HEK293 (cell line): ENCODE measurements around the gene CSTPP1.

Source experiments
- ZNF112 ChIP-seq: fragments of 450-650 bp; formaldehyde crosslinking; IDR thresholded peaks from 2 replicates; pipeline ENCODE4 v1.5.0; 2017; ENCODE audit warnings: missing biosample characterization, missing genetic modification characterization
- ZNF274 ChIP-seq, 2 experiments: fragments of 200-500 bp in 1 of 2; fragments of 450-650 bp in 1 of 2; sonication (Bioruptor generic) in 1 of 2; formaldehyde crosslinking in 1 of 2; IDR thresholded peaks; 2 replicates each; pipeline versions ENCODE4 v1.5.1 to v1.6.1; 2014 to 2016; ENCODE audit warnings: borderline replicate concordance in 1 of 2, inconsistent platforms in 1 of 2, low read length in 1 of 2, missing biosample characterization in 1 of 2, missing genetic modification characterization in 1 of 2
- ZNF600 ChIP-seq: fragments of 450-650 bp; formaldehyde crosslinking; IDR thresholded peaks from 2 replicates; pipeline ENCODE4 v1.5.1; 2016; ENCODE audit warnings: missing biosample characterization, missing genetic modification characterization
- ZSCAN30 ChIP-seq: fragments of 450-650 bp; IDR thresholded peaks from 2 replicates; pipeline ENCODE4 v1.5.1; 2018; ENCODE audit warnings: missing biosample characterization, mild to moderate bottlenecking, missing genetic modification characterization, moderate library complexity

DNA sequence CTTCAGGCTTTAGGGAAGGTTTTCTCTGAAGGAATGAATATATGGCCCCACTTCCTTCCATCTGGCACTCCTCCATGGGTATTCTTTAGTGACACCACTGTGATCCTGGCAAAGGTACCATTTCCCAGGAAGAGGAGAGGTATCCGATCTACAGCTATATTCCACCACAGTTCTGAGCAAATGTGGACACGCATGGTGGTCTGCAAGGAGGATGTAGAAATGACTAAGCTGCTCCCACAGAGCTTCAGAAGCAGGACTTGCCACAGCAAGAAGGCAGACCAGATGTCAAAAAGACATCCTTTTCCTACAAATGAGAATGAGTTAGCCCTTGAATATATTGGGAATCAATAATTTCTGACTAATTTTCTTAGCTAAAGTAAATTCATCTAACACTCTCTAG, 194.6 kb downstream of the CSTPP1 start:
- TF ChIP-seq ZNF274 (IDR thresholded peaks at IDR 0.05; ENCODE audit: low read length) (no peak), ZNF274 (tag by site-specific recombination; IDR thresholded peaks at IDR 0.05; ENCODE audit: borderline replicate concordance) (no peak), ZSCAN30 (no peak), ZNF112 (tag by site-specific recombination) (no peak), ZNF600 (tag by site-specific recombination) (no peak)
